GM19324 (cell line): Measurements from ENCODE around the gene SSPN.
"Not testable (repeated sequence)": the region's sequence is repeated elsewhere in the genome, so short reads cannot be mapped to it uniquely, and the experiment has no call there.

Experiments used
- ATAC-seq: cut with Tn5 transposase; IDR thresholded peaks from one replicate; pipeline ENCODE4 v1.9.1; 2021; ENCODE audit warnings: mild to moderate bottlenecking, moderate library complexity; ENCODE audit not compliant: unreplicated experiment, low FRiP score

SSPN gene

DNA sequence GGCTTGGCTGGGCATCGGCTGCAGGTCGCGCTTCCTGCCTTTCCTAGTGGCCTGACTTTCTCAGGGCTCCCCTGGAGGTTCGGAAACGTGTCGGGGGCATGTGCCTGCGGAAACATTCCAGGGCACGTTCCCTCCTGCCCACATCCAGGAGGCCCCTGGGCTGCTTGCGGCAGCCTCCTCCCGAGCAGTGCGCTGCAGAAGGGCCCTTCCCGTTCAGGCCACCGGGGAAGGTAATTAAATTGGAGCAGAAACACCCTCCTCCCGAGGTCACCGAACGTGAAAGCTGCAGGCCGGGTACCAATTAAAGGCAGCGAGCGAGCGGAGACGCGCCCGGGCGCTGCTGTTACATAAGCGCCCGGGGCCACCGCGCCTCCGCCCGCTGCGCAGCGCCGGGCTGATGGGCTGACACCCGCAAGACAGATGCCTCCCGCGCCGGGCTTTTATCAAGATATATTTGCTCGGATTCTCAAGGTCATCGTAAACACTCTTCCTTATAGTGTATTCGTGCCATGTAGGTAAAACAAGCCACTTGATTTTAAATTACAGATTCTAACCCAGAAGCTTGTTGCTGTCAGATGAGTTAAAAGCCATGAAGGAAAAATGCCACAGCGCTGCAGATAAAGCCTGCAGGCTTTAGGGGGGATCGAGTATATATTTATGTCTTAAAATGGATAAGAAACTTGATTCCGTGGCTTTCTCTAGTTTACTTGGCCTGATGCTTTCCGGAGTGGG is 31.4 kb downstream of the SSPN start:
- no peak for ATAC-seq

DNA sequence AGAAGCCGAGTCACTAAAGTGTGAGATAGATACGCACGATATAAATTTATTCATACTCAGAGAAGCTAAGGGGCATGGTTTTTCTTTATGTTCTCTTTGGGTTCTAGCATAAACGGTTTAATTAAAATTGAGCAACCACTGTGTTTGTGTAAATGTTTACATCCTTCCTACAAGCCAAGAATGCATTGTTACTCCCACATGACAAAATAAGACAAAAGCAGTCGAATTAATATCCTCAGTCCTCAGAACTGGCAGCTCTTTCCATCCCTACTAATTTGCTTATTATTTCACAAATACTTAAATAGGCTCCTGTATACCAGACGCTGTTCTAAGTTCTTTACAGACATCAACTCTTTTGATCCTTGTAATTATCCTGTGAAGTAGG is 32.0 kb downstream of the SSPN start:
- no peak for ATAC-seq

DNA sequence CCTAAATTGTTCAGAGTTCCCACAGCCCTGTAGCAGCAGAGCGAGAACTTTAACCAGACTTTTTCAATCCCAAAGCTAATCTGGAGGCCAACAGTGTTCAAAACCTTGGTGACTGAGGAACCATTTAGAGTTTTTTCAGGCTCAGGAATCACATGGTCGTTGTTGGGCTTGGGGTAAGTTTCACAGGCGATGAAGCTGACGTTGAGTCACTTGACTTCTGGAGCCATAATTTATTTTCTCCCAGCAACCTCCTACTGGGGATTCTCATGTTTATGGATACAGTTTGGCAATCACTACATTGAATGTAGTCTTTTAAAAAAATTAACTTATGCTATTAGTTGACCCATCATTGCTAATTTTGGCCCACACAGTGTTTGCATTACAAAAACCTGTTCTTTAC is 34.5 kb downstream of the SSPN start:
- ATAC-seq, result no peak

DNA sequence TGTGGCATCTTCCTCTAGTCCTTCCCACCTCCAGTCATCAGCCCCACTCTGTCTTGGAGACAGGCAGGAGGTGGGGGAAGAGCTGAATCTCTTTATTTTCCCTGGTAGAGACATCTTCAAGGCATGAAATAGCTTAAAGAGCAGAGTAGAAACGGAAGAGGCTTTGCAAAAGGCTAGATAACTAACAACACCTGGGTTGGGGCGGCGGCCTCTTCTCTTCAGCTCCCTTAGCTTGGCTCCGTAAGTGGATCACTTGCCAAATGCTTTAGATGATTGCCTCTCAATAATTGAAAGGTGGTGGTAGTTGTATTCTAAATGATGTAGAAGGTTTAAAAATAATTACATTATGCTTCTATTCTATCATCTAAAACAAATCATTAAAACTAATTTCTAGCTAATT is 36.1 kb downstream of the SSPN start:
- no peak for ATAC-seq

DNA sequence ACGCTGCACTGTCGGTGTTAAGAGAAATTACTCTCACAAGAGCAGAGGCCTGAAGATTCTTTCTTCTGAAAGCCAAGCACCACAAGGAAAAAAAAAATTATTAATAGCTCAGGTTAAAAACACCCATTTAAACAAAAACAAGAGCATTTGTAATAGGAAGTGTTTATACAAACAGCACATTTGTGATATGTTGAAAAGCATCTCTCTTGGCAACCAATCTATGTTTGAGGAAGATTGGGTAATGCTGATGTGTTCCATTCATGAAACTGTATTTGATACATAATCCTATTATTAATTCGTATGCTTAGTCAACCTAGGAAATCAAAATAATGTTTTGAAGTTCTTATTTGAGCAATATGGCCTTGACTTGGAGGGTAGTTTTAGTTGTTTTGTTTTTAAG is 36.5 kb downstream of the SSPN start:
- ATAC-seq, result no peak

DNA sequence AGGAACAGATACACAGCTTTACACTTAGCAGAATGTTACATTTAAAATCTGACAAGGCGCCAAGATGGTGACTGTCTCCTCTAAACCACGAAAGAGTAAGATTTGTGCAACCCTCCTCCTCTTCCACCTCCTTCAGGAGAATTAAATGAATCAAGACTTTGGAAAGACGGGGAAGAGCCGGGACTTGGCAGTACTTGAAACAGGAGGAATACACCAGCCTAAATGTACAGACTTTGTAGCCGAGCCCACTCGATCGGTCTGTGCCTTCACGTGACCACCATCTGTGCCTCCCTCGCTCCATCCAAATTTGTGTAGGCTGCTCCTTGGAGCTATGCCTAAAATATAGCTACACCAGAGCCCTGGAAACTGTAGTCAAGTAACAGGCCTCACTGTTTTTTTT is 38.3 kb downstream of the SSPN start:
- no peak for ATAC-seq

DNA sequence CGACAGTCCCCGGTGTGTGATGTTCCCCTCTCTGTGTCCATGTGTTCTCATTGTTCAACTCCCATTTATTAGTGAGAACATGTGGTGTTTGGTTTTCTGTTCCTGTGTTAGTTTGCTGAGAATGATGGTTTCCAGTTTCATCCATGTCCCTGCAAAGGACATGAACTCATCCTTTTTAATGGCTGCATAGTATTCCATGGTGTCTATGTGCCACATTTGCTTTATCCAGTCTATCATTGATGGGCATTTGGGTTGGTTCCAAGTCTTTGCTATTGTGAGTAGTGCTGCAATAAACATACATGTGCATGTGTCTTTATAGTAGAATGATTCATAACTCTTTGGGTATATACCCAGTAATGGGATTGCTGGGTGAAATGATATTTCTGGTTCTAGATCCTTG is 40.1 kb downstream of the SSPN start:
- ATAC-seq, result not testable (repeated sequence)

DNA sequence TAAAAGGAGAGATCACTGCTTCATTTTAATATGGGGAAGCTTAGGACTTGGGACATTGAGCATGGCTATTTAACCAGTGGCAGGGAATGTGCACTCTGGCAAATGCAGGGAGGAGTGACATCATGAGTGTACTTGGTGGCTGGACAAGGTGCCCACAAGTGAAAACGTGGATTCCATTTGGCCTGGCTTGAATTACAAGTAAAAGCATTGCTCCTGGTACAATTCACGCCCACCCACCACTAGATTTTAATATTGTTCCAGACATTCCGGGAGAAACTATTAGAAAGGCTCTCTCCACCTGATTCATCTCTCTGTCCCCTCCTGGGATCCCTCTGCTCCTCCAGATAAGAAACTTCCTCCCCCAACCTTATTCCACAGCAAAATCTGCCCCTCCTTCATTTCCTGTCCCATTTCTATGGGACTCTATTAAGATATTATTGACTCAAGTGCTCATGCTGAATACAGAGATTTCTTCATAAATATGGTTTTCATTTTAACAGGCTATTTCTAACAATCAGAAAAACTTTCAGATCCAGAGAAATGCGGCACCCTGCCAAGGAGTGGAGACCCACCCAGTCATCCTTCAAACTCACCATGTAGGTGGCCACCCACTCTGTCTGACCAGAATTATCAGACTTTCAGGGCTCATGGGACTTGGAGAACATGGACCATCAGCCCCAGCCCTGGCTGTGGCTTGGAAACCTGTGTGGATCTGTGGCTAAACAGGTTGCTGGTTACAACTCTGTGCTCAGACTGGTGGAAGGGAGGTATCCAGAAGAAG is 43.2 kb downstream of the SSPN start:
- no peak for ATAC-seq

DNA sequence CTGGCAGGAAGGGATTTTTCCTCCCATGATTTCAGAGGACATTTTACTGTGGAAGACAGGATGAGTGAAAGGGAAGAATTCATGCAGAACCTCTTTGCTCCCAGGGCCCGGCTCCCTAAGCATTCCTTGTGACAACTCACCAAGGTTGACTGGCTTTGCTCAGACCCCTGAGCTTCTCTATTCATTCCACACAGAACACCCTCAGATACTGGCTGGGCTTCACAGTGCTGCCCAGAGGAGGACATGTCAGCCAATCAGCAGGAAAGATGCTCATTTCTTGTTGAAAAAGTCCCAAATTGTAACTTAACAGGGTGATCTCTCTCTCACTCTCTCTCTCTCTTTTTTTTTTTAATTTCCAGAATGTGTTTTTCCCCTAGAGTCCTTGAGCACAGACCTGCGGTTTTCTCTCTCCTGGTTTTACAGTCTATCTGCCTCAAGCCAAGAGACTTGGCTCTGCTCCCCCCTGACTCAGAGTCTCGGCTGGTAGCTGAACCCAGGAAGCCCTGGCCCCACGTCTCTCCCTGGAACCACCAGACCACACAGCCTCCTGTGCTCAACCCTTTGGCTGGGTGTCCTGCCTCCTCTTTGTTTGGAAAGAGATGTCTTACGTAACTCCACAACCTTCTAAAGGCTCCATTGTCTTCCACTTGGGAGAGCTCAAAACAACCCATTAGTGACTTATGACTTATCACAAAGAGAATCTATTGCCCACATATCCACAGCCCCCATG is 43.9 kb downstream of the SSPN start:
- no peak for ATAC-seq

DNA sequence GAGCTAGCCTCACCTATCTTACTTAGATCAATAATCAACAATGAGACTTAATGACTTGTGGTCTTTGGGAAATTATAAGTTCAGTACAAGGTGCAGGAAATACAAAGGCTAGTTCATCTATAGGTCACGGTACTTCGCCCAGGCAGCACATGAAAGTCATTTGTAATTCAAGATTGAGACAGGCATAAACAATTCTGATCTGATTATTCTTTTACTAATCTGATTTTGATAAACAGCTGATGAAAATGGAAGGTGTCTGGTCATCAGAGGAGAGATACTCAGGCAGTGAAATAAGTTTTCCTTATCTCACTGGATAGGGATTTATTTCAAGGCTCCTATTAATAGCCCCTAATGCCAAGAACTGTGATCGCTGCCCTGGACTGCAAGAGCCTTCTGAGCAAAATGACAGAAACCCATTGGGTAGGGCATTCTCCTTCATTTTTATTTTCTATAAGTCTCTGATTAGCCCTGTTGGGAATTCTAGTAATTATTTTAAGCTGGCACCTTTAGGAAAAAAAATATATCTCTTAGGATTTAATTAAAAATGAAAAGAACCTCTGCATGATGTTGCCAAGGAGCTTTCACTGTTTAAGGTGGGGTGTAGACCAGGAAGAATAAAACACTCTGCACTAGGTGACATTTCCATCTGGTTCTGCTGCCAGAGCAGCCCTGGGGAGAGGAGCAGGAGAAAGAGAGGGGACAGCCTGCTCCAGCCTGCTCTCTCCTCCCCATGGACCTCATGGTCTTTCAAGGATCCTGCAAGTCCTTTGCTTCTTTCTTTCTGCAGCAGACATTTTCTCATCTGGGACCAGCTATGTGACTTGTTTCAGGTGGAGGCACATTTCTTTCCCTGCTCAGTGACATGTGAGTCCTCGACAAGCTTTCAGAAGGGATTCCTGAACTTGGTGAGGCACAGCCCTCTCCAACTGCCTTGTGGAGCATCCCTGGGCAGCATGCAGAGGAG is 44.8 kb downstream of the SSPN start:
- no peak for ATAC-seq

DNA sequence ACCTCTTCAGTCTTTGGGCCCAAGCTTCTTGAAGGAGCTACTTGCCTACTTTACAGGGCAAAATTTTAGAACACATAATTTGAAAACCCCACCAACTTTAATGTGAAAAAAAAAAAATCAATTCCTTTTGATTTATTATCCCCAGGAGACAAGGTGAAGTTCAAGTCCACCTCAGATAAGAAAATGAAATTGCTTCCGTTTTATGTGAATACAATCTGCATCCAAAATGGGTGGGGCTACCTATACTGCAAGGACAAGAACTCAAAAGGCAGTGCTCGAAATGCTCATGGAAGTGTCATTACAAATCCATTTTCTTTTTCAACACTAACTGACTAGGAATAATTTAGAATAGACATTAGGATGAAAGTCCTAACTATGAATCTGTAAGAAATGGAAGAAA is 45.7 kb downstream of the SSPN start:
- no peak for ATAC-seq

DNA sequence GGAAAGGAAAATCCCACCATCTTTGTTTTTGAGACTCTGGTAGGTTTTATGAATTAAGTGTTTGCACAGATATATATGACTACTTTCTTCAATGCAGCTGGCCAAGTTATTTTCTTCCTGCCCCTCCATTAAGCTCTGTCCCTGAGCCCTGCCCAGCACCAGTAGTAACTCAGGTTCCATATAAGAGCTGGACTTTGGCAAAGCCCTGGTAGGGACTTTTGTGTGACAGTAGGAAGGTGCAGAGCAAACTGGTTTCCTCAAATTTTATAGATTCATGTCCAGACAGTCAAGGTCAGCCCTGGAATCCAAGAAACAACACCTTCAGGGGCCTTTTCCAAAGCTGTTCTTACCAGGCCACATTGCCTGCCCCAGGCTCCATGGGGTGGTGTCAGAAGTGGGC is 47.3 kb downstream of the SSPN start:
- ATAC-seq, result no peak

DNA sequence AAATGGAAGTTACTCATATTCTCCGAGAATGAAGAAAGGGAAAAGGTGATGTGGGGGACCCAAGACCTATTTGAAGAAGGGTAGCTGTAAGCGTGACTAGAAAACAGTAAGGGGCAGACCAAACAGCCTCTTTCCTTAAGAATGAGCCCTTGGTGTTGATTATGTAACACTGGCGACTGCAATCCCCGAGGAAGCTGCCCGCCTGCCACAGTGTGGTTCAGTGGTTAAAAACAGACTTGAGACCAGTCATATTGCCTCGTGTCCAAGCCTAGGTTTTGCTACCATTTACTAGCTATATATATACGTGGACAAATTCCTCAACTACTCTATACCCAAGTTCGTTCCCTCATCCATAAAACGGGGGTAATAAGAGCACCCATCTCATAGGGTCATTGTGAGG is 49.1 kb downstream of the SSPN start:
- no peak for ATAC-seq

DNA sequence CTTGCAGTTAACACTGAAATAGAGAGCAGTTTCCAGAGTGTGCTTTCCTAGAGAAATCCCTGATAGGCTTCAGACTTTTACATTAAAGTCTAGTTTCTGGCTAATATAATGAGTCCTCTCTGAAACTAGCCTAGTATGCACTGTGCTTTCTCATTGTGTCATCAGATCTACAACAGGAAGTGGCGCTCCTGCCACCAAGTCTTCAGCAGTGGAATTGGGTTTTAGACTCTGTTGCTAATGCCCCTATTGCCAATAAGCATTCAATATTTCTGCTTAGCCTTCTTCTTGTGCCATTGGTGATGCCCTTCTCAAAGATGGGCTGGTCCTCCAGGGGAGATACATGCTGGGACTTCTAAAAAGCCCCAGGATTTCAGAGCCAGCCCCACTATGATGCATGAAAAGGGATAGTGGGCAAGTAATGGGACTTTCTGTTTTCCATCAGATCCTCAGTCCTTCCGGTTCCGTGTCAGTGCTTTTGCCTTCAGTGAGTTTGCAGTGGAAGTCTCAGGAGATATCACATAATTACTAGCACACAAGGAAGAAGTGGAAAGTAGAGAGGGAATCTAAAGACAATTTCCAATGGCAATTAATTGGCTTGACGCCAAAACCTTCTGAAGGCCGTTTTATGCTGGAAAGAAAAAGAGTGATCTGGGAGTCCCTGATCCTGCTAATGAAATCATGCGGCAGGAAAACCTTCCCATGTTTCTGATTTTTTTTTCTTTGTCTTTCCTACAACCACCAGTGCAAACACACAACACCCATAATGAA is 50.0 kb downstream of the SSPN start:
- no peak for ATAC-seq

DNA sequence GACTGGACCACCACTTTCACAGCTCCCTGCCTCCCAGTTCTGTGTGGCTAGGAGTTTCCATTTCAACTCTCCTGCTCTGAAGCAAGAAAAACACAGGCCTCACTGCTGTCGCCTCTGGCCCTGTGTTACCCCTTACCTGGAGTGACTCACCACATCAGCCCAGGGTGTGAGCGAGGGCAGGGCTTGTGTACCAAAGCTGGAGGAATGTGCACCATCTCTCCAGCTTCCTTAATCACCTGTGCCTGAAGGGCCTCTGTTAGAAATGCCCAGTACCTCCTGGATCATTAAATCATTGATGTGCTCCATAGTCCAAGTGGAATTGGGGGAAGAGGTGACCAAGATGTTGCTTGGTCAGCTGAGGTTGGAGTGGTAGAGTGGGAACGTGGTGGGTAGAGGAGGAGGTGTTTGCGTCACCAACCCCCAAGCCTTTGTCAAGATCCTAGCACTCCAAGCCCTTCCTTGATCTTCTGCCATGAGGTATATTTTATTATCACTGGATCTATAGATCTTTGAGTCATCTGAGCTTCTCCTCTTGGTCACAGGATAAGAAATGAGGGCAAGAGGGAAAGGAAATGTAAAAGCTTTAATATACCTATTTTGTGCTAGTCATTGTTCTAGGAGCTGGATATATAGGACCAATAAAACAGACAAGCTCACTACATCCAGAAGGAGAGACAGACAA is 51.3 kb downstream of the SSPN start:
- no peak for ATAC-seq

DNA sequence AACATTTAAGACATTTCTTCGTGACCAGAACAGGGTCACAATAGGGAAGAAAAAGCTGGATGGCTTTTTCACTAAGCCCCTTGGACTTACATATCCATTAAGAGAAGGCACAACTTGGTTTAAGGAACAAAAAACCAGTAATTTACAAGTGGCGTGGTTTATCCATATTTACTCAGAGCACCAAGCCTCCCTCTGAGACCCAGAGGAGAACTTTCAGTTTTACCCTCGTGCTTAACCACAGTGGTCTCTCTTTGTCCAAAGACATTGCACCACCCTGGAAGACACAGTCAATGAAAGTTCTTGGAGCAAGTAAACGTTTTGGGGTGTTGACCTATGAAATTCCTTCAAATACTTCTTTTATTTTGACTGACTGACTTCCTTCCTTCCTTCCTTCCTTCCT is 52.5 kb downstream of the SSPN start:
- no peak for ATAC-seq

DNA sequence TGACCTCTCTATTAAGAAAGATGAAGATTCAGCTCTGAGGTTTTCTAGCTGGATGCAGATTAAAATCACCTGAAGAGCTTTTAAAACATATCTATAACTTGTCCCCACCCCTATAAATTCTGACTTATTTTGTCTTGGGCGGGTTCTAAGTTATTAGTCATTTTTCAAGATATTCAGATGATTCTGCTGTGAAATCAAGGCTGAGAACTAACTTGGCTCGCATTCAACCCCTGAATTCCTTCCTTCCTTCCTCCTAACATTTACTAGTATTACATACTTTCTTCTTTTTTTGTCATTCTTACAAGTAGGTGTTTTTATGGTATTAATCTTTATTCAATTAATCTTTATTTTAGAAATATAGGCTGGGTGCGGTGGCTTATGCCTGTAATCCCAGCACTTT is 55.4 kb downstream of the SSPN start:
- ATAC-seq, result no peak

DNA sequence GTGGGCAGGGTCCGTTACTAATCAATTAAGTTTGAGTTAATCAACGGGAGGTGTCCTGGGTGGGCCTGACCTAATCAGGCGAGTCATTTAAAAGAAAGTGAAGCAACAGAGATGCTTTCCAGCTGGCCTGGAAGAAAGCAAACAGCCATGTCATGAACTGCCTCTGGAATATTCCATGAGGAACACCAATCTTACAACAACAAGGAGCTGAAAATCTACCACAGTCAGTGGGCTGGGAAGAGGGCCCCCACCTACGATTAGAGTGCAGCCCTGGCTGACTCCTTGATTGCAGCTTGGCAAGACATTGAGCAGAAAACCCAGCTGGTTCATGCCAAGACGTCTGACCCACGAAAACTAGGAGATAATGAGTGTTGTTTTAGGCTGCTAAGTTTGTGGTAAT is 56.2 kb downstream of the SSPN start:
- ATAC-seq, result no peak

DNA sequence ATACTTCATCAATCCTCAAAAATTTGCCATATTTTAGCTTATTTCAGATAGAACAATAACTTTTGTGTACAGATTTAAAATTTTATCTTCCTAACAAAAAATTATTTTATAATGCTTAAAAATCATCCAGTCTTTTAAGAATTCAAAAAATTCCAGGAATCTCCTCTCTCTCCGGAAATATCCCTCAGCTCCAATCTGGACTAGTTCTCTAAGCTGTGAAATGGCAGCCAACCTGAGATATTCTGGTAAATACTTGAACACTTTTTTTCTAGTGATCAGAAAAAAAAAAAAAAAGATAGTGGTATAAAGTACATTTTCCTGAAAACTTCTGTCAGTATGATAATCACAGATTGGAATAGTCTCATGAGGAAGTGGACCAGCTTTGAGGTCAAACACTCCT is 57.6 kb downstream of the SSPN start:
- ATAC-seq, result no peak
